Effector memory CD8-positive, alpha-beta T cell (primary cell): ENCODE measurements around the gene TRABD.
A peak's percentile ranks its signal among the peaks of the same experiment; 100 is the strongest.

ENCODE experiments used
- ATAC-seq: fragments of 150-1000 bp; cut with Tn5 transposase; replicated peaks from 2 replicates; pipeline ENCODE4 v1.10.0; 2021; ENCODE audit warnings: mild to moderate bottlenecking, moderate library complexity
- DNase-seq, 3 experiments: peaks; one replicate each; pipeline ENCODE4 v3.0.0; 2021
- H3K27ac Mint-ChIP-seq, 2 donors: one replicate each; pipeline ENCODE4 v1.8.0; 2022; ENCODE audit warnings: mild to moderate bottlenecking in 2 of 2, mixed read lengths in 2 of 2, moderate library complexity in 2 of 2
- H3K27me3 Mint-ChIP-seq, 2 donors: one replicate each; pipeline ENCODE4 v1.8.0; 2022; ENCODE audit warnings: mixed read lengths in 2 of 2
- H3K36me3 Mint-ChIP-seq: one replicate; pipeline ENCODE4 v1.8.0; 2022; ENCODE audit warnings: mild to moderate bottlenecking, moderate library complexity, mixed read lengths; ENCODE audit not compliant: insufficient read depth
- H3K4me1 Mint-ChIP-seq, 2 donors: one replicate each; pipeline ENCODE4 v1.8.0; 2022; ENCODE audit warnings: low read depth in 2 of 2, mixed read lengths in 2 of 2
- H3K4me3 Mint-ChIP-seq, 2 donors: one replicate each; pipeline ENCODE4 v1.8.0; 2022; ENCODE audit warnings: mild to moderate bottlenecking in 2 of 2, mixed read lengths in 2 of 2, moderate library complexity in 2 of 2
- H3K9me3 Mint-ChIP-seq, 2 donors: one replicate each; pipeline ENCODE4 v1.8.0; 2022; ENCODE audit warnings: mixed read lengths in 2 of 2

TRABD gene

GRCh38 chr22:50190182-50190940, 4.6 kb downstream of the TRABD start:
- Mint-ChIP-seq H3K27ac (peak overlapping the region; percentile 98 to 100), H3K4me1 (peaks cover 38 to 45% of the 10 kb centered on the region in 2 donors), H3K4me3 (peak overlapping the region; percentile 91 to 95), H3K27me3 (no peaks in the 10 kb centered on the region), H3K36me3 (peaks cover 66% of the 10 kb centered on the region), H3K9me3 (no peaks in the 10 kb centered on the region)
- peak; percentile 75 to 78 (median 78) for DNase-seq
- ATAC-seq = peak; percentile 50

GRCh38 chr22:50190941-50191741, 5.4 kb downstream of the TRABD start:
- Mint-ChIP-seq H3K27me3 (no peaks in the 10 kb centered on the region), H3K9me3 (no peaks in the 10 kb centered on the region), H3K4me3 (peak overlapping the region; percentile 91 to 95), H3K4me1 (peaks cover 38 to 43% of the 10 kb centered on the region in 2 donors), H3K27ac (peak overlapping the region; percentile 98 to 100), H3K36me3 (peaks cover 71% of the 10 kb centered on the region)
- DNase-seq (peak; percentile 72 to 76 (median 73)), ATAC-seq (peak; percentile 69)

- Mint-ChIP-seq H3K36me3 (peaks cover 71% of the 10 kb centered on the region), H3K27ac (peak overlapping the region; percentile 98 to 100), H3K4me1 (peaks cover 28 to 36% of the 10 kb centered on the region in 2 donors), H3K27me3 (no peaks in the 10 kb centered on the region), H3K4me3 (peak overlapping the region; percentile 59 to 91), H3K9me3 (no peaks in the 10 kb centered on the region)
- ATAC-seq (no peak), DNase-seq (peak in 1 of 3 experiments; percentile 33)
Measured at GRCh38 chr22:50192436-50193204, 6.9 kb downstream of the TRABD start.

GRCh38 chr22:50193621-50194020, 7.9 kb downstream of the TRABD start:
- Mint-ChIP-seq H3K4me1 (peaks cover 25 to 32% of the 10 kb centered on the region in 2 donors), H3K9me3 (no peaks in the 10 kb centered on the region), H3K36me3 (peaks cover 69% of the 10 kb centered on the region), H3K27ac (peak overlapping the region in 1 of 2 donors; percentile 98), H3K4me3 (peak overlapping the region in 1 of 2 donors; percentile 91), H3K27me3 (no peaks in the 10 kb centered on the region)
- ATAC-seq = no peak
- DNase-seq = no peak

GRCh38 chr22:50194037-50194805, 8.5 kb downstream of the TRABD start:
- Mint-ChIP-seq H3K4me3 (peak overlapping the region in 1 of 2 donors; percentile 23), H3K27ac (peak overlapping the region in 1 of 2 donors; percentile 85), H3K36me3 (peaks cover 73% of the 10 kb centered on the region), H3K27me3 (no peaks in the 10 kb centered on the region), H3K9me3 (no peaks in the 10 kb centered on the region), H3K4me1 (peaks cover 24 to 30% of the 10 kb centered on the region in 2 donors)
- ATAC-seq (no peak), DNase-seq (no peak)

- ATAC-seq (no peak), DNase-seq (no peak)
- Mint-ChIP-seq H3K36me3 (peaks cover 61% of the 10 kb centered on the region), H3K4me3 (no peak overlapping the region), H3K4me1 (peaks cover 11 to 24% of the 10 kb centered on the region in 2 donors), H3K27ac (peak overlapping the region in 1 of 2 donors; percentile 85), H3K9me3 (no peaks in the 10 kb centered on the region), H3K27me3 (no peaks in the 10 kb centered on the region)
Measured at GRCh38 chr22:50196256-50196655, 10.5 kb downstream of the TRABD start.

- H3K36me3 Mint-ChIP-seq = peaks cover 54% of the 10 kb centered on the region
- ATAC-seq = no peak
- no peaks in the 10 kb centered on the region for H3K27me3 Mint-ChIP-seq
- peaks cover 11 to 19% of the 10 kb centered on the region in 2 donors for H3K4me1 Mint-ChIP-seq
- H3K9me3 Mint-ChIP-seq = no peaks in the 10 kb centered on the region
- H3K4me3 Mint-ChIP-seq = no peak overlapping the region
- H3K27ac Mint-ChIP-seq = peak overlapping the region in 1 of 2 donors; percentile 49
- DNase-seq = no peak
Measured at GRCh38 chr22:50197000-50197800, 11.5 kb downstream of the TRABD start.

GRCh38 chr22:50197856-50198623, 12.3 kb downstream of the TRABD start:
- Mint-ChIP-seq H3K27me3 (no peaks in the 10 kb centered on the region), H3K36me3 (peaks cover 48% of the 10 kb centered on the region), H3K4me3 (no peak overlapping the region), H3K4me1 (peaks cover 11 to 15% of the 10 kb centered on the region in 2 donors), H3K9me3 (no peaks in the 10 kb centered on the region), H3K27ac (no peak overlapping the region)
- no peak for DNase-seq
- ATAC-seq = no peak

GRCh38 chr22:50198624-50199017, 12.9 kb downstream of the TRABD start:
- Mint-ChIP-seq H3K4me3 (no peak overlapping the region), H3K36me3 (peaks cover 49% of the 10 kb centered on the region), H3K27me3 (no peaks in the 10 kb centered on the region), H3K4me1 (peaks cover 11 to 15% of the 10 kb centered on the region in 2 donors), H3K9me3 (no peaks in the 10 kb centered on the region), H3K27ac (peak overlapping the region; percentile 64 to 81)
- no peak for ATAC-seq
- DNase-seq = no peak

- H3K4me1 Mint-ChIP-seq = peaks cover 11 to 13% of the 10 kb centered on the region in 2 donors
- H3K27ac Mint-ChIP-seq = peak overlapping the region; percentile 64 to 81
- peak overlapping the region; percentile 76 to 77 for H3K4me3 Mint-ChIP-seq
- no peaks in the 10 kb centered on the region for H3K27me3 Mint-ChIP-seq
- no peak for DNase-seq
- no peak for ATAC-seq
- H3K9me3 Mint-ChIP-seq = no peaks in the 10 kb centered on the region
- peaks cover 48% of the 10 kb centered on the region for H3K36me3 Mint-ChIP-seq
Measured at GRCh38 chr22:50199251-50199721, 13.6 kb downstream of the TRABD start.

- Mint-ChIP-seq H3K36me3 (peaks cover 41% of the 10 kb centered on the region), H3K4me1 (peaks cover 15 to 18% of the 10 kb centered on the region in 2 donors), H3K27me3 (no peaks in the 10 kb centered on the region)
Measured at GRCh38 chr22:50199829-50200460, 14.2 kb downstream of the TRABD start.

More at GRCh38 chr22:50199829-50200460, 14.2 kb downstream of the TRABD start:
- DNase-seq = no peak
- no peak for ATAC-seq
- H3K27ac Mint-ChIP-seq = peak overlapping the region; percentile 64 to 81
- no peaks in the 10 kb centered on the region for H3K9me3 Mint-ChIP-seq
- peak overlapping the region; percentile 76 to 77 for H3K4me3 Mint-ChIP-seq
